HEK293 (cell line): ENCODE data around the gene DLL4.

Source experiments
- CTCF ChIA-PET: fragments of 350-600 bp; formaldehyde crosslinking; extraction: SDS; loops from one replicate; lab custom pipeline; 2021; ENCODE audit warnings: antibody characterized with exemption; lab: Yijun Ruan, JAX
- POLR2A ChIA-PET: fragments of 300-600 bp; formaldehyde crosslinking; extraction: SDS; loops from one replicate; lab custom pipeline; 2020; ENCODE audit warnings: antibody characterized with exemption, inconsistent platforms; lab: Yijun Ruan, JAX
- H3K27ac ChIP-seq: fragments of 200-500 bp; sonication (Bioruptor generic); 2 replicates; pipeline ENCODE4 v1.5.1; 2014; ENCODE audit warnings: low read depth, low read length, control low read depth, inconsistent platforms; ENCODE audit errors: extremely low read depth
- H3K36me3 ChIP-seq, 2 experiments: fragments of 200-500 bp in 1 of 2; sonication (Bioruptor generic) in 1 of 2; 1 replicate in 1 of 2; 2 replicates in 1 of 2; pipeline ENCODE4 v1.5.1; 2014 to 2017; ENCODE audit warnings: inconsistent platforms in 2 of 2, low read length in 2 of 2; ENCODE audit not compliant: control insufficient read depth in 2 of 2, insufficient read depth in 1 of 2
- H3K4me1 ChIP-seq: fragments of 200-500 bp; sonication (Bioruptor generic); 2 replicates; pipeline ENCODE4 v1.5.1; 2014; ENCODE audit warnings: mild to moderate bottlenecking, low read length, inconsistent platforms; ENCODE audit not compliant: control insufficient read depth, insufficient read depth
- H3K4me3 ChIP-seq: 2 replicates; pipeline ENCODE4 v1.5.1; 2011; ENCODE audit warnings: low read depth, mild to moderate bottlenecking, control low read depth, low read length, moderate library complexity
- H3K9me3 ChIP-seq: fragments of 200-500 bp; sonication (Bioruptor generic); 2 replicates; pipeline ENCODE4 v1.5.1; 2014; ENCODE audit warnings: low read depth, low read length, inconsistent platforms; ENCODE audit not compliant: control insufficient read depth, insufficient read depth
- GLIS1 ChIP-seq: fragments of 450-650 bp; formaldehyde crosslinking; IDR thresholded peaks from 2 replicates; pipeline ENCODE4 v1.5.1; 2016; ENCODE audit warnings: missing biosample characterization, missing genetic modification characterization
- KLF17 ChIP-seq: fragments of 450-650 bp; formaldehyde crosslinking; IDR thresholded peaks from 2 replicates; pipeline ENCODE4 v1.5.1; 2016; ENCODE audit warnings: missing biosample characterization, missing genetic modification characterization
- PRDM10 ChIP-seq: fragments of 450-650 bp; formaldehyde crosslinking; IDR thresholded peaks from 2 replicates; pipeline ENCODE4 v1.5.1; 2016; ENCODE audit warnings: missing biosample characterization, missing genetic modification characterization
- RBAK ChIP-seq: fragments of 450-650 bp; formaldehyde crosslinking; IDR thresholded peaks from 2 replicates; pipeline ENCODE4 v1.5.1; 2016; ENCODE audit warnings: missing biosample characterization, missing genetic modification characterization
- SP3 ChIP-seq: fragments of 450-650 bp; formaldehyde crosslinking; IDR thresholded peaks from 2 replicates; pipeline ENCODE4 v1.5.1; 2016; ENCODE audit warnings: missing biosample characterization, missing genetic modification characterization
- TRIM28 ChIP-seq: IDR thresholded peaks from 2 replicates; pipeline ENCODE4 v1.6.1; 2011; ENCODE audit warnings: low read length, control low read depth, borderline replicate concordance
- ZNF274 ChIP-seq, 2 experiments: fragments of 200-500 bp in 1 of 2; fragments of 450-650 bp in 1 of 2; sonication (Bioruptor generic) in 1 of 2; formaldehyde crosslinking in 1 of 2; IDR thresholded peaks; 2 replicates each; pipeline versions ENCODE4 v1.5.1 to v1.6.1; 2014 to 2016; ENCODE audit warnings: borderline replicate concordance in 1 of 2, inconsistent platforms in 1 of 2, low read length in 1 of 2, missing biosample characterization in 1 of 2, missing genetic modification characterization in 1 of 2
- ZNF341 ChIP-seq: fragments of 450-650 bp; formaldehyde crosslinking; IDR thresholded peaks from 2 replicates; pipeline ENCODE4; 2016; ENCODE audit warnings: low read depth, missing biosample characterization, missing genetic modification characterization
- ZNF501 ChIP-seq: fragments of 450-650 bp; formaldehyde crosslinking; IDR thresholded peaks from 2 replicates; pipeline ENCODE4 v1.5.1; 2016; ENCODE audit warnings: missing biosample characterization, missing genetic modification characterization
- ZNF645 ChIP-seq: fragments of 450-650 bp; formaldehyde crosslinking; IDR thresholded peaks from 2 replicates; pipeline ENCODE4; 2016; ENCODE audit warnings: missing biosample characterization, missing genetic modification characterization
- ZSCAN5A ChIP-seq: fragments of 450-650 bp; formaldehyde crosslinking; IDR thresholded peaks from 2 replicates; pipeline ENCODE4 v1.5.1; 2016; ENCODE audit warnings: missing biosample characterization, missing genetic modification characterization

DLL4 gene

GRCh38 chr15:40936234-40936708 lies 7.1 kb downstream of the DLL4 start:
- Histone ChIP-seq H3K36me3 (peaks cover 0 to 3% of the 10 kb centered on the region in 2 experiments; a peak in 1 of 3 replicates), H3K4me3 (no peak overlapping the region), H3K4me1 (peaks cover 2% of the 10 kb centered on the region; the same call in 1 of the 2 replicates), H3K9me3 (no peaks in the 10 kb centered on the region), H3K27ac (no peak overlapping the region)
- ChIA-PET POLR2A (no interaction called here), CTCF (no interaction called here)
- TF ChIP-seq SP3 (tag by site-specific recombination) (no peak), ZNF274 (IDR thresholded peaks at IDR 0.05; ENCODE audit: low read length) (no peak), ZNF274 (tag by site-specific recombination; IDR thresholded peaks at IDR 0.05; ENCODE audit: borderline replicate concordance) (no peak), ZNF501 (no peak), ZSCAN5A (tag by site-specific recombination) (no peak), ZNF341 (tag by site-specific recombination) (no peak)

GRCh38 chr15:40936709-40937666 lies 7.8 kb downstream of the DLL4 start:
- ChIA-PET CTCF (no interaction called here), POLR2A (no interaction called here)

More at GRCh38 chr15:40936709-40937666, 7.8 kb downstream of the DLL4 start:
- TF ChIP-seq ZNF645 (tag by site-specific recombination) (no peak), PRDM10 (0 out of 2 replicates have a peak, but pooled peaks have one; percentile 12), RBAK (tag by site-specific recombination) (no peak), GLIS1 (tag by site-specific recombination) (peak; percentile 86), KLF17 (tag by site-specific recombination) (peak; percentile 90), TRIM28 (no peak)
- H3K9me3 ChIP-seq, result no peaks in the 10 kb centered on the region
- H3K36me3 ChIP-seq, result peaks cover 0 to 3% of the 10 kb centered on the region in 2 experiments; a peak in 1 of 3 replicates
- H3K4me3 ChIP-seq, result no peak overlapping the region
- H3K4me1 ChIP-seq, result peaks cover 4% of the 10 kb centered on the region; the same call in 1 of the 2 replicates
- H3K27ac ChIP-seq, result no peak overlapping the region
